Left hindlimb (tissue), 1 donor: ENCODE measurements around the gene DAD1.

Source experiments
- DNase-seq: peaks from one replicate; pipeline ENCODE4 v3.0.0-alpha.2; 2018

Gene DAD1

DNA sequence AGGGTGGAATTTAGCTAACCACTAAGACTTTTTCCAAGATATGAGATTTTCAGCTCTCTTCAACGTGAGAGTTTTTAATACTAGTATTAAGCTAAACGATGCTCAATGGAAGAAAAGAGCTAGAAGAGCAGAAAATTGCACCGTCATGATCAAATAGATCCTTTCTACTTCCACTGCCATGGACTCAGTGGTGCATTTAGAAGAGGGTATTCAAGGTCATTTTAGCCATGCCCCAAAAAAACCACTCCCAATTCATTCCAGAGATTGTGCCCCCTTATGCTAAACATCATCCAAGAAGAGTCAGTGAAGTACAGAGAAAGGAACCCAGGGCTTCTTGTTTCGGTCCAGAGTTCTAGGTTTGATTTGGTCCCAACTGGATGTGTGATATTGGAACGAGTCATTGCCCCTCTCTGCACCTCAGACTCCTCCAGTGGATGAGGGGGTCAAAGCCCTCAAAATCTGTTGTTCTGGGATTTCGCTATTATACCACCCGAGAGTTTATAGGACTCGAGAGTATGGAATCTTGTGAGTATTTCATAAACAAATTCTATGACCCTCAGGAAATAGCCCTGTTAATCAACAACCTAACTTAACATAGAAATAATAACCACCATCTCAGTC, 55.2 kb downstream of the DAD1 start:
- no peak for DNase-seq

GRCh38 chr14:22533057-22533704, 55.8 kb downstream of the DAD1 start:
- no peak for DNase-seq

DNA sequence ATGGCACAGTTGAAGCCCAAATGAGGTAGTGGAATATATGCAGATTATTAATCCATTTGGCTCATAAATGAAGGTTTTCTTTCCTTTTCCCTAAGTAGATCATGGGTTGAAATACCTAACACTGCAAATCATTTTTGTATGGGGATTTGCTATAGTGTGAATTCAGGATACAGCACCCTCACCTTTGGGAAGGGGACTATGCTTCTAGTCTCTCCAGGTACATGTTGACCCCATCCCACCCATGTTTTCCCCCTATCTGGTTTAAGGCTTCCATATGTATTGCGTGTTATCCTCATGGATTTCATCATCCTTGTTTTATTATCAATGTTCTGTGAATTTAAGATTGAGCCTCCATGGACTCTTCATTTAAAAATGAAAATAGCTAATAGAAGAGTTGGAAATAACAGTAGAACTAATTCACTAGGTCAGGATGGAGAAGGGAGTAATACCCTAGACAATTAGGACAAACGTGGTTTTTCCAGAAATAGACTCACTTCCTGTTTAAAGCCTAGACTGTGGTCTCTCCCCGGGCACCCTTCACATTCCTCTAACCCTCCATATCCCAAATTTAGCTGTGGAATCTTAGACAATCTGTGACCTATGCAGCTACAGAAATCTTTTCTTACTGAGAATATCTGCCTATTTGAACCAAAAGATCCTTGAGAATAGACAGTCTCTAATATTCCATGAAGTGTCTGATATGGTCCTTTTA, 56.5 kb downstream of the DAD1 start:
- no peak for DNase-seq

GRCh38 chr14:22531451-22532344, 57.3 kb downstream of the DAD1 start:
- no peak for DNase-seq

DNA sequence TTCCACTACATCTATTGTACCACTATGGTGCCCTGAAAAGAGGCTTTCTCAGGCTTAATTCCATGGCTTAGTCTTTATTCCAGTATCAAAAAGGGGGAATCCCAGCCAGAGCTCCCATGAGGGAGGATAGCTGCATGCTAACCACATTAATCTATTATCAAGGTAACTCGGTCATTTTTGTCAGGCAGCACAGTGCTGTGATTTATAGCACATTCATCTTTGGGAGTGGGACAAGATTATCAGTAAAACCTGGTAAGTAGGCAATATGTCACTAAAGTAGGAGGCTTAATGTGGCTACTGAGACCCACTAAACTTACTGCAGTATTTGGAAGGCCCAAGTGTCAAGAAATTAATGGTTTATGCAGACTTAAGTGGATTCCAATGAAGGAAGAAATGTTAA, 58.9 kb downstream of the DAD1 start:
- no peak for DNase-seq

GRCh38 chr14:22526744-22527143, 62.3 kb downstream of the DAD1 start:
- no peak for DNase-seq

DNA sequence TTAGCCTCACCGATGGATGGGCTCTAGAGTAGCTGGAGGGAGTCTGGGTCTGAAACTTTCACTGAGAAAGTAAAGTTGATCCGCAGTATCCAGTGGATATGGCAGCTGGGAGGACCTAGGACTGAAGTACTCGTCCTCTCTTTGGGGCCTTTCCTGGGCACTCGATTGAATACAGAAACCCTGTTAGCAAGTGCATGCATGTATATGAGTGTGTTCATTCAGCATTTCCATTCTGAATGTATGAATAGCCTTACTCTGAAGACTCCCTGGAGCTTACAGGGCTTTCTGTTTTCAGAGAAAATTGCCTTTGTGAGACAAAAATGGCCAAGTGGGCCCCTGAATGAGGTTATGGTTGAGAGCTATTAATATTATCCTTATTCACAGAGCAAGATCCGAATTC, 62.8 kb downstream of the DAD1 start:
- DNase-seq: no peak

- no peak for DNase-seq
These were observed 64.3 kb downstream of the DAD1 start for GRCh38 chr14:22524784-22525161.

DNA sequence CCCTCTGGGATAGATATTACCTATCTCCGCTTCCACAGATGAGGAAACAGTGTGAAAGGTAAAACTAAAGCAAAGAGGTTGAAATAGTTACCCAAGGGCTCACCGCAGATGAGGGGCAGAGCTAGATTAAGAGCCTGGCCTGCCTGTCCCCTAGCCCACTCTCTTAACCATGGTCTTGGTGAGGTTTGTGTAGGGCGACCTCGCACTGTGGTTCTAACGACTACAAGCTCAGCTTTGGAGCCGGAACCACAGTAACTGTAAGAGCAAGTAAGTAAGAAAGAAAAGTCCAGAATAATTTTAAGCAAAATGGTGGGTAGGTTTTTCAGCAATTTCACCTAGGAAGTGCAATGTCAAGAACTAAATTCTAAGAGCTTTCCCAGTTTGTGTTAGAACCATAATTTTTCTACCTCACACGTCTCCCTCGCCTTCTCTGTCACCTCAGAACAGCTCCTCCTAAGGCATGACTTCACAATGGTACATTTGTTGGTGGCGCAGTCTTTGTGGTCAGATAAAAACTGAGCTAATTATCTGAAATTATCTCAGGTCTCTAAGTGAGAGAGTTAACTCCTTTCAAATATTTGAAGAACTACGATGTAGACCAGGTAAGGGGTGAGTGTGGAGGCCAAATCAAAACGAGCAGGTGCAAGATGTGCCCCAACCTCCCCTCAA, 64.8 kb downstream of the DAD1 start:
- DNase-seq: no peak

GRCh38 chr14:22523283-22523682, 65.7 kb downstream of the DAD1 start:
- DNase-seq: no peak

DNA sequence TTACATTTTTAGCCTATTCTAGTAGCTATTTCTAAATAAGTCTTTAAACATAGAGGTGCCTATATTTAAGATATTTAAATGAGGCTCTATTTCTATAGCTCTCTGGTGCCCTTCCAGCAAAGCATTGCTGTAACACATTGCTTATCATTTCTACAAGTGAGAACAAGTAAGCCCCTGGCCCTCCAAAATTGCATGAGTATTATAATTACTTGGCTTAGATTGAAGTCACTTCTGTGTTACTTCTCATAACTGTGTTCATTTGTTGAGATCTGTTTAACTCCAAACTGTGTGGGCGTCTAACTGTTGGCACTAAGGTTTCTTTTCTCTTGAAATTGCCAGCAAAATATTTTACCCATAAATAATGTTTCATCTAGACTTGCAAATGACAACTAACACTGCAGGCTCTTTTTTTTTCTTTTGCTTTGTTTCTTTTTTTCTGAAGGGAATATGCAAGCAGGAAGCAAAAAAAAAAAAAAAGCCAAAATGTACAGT, 66.5 kb downstream of the DAD1 start:
- DNase-seq: no peak

GRCh38 chr14:22521449-22522239, 67.4 kb downstream of the DAD1 start:
- no peak for DNase-seq

- no peak for DNase-seq
These were observed 68.2 kb downstream of the DAD1 start for GRCh38 chr14:22520796-22521195.

DNA sequence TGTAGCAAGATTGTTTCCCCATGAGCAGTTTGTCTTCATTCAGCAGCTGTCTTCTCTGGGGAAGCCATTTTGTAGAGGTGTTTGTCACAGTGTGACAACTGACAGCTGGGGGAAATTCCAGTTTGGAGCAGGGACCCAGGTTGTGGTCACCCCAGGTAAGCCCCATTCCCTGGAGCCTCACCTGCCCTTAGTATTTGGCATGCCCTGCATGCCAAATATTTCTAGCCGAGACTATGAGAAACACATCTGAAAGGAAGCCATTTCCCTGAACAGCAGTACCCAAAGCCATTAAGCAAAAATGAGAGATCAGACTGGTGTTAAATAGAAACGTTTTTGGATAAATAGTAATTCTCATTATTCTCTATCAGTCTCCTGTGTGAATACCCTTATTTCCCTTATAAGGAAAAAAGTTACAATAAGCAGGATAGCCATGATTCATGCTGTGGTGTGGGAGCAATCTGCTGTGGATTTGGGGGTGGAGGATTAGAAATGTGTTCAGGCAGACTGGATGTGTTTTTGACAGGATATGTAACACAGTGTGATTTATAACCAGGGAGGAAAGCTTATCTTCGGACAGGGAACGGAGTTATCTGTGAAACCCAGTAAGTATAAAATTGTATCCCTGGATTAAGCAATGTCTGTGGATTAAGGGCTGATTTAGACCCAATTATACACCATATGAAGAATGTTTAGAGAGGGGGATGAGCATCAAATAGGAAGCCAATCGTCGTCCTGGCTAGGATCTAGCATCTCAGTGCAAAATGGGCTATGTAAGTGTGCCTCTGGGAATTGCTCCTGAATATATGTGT, 68.9 kb downstream of the DAD1 start:
- no peak for DNase-seq

- no peak for DNase-seq
These were observed 71.0 kb downstream of the DAD1 start for GRCh38 chr14:22518073-22518472.

- DNase-seq: no peak
These were observed 71.8 kb downstream of the DAD1 start for GRCh38 chr14:22517117-22517720.

DNA sequence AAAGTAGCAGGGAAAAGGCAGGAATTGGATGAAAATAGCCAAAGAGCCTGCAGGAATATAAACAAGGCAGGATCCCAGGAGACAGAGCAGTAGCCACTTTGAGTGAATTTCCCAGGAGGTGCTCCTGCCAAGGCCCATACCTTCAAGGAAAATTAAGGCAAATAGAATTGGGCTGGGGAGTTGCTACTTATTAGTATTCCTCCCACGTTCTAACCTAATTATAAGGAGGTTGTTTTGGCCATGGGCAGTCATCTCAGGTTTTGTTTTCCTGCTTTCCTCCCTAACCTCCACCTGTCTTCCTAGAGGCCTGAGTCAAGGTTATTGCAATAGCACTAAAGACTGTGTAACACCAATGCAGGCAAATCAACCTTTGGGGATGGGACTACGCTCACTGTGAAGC, 73.1 kb downstream of the DAD1 start:
- DNase-seq: no peak
